T-helper 9 cell (primary cell): ENCODE measurements around the gene EIPR1.

Experiments
- DNase-seq: peaks from one replicate; pipeline ENCODE4 v3.0.0-alpha.2; 2020

EIPR1 gene

DNA sequence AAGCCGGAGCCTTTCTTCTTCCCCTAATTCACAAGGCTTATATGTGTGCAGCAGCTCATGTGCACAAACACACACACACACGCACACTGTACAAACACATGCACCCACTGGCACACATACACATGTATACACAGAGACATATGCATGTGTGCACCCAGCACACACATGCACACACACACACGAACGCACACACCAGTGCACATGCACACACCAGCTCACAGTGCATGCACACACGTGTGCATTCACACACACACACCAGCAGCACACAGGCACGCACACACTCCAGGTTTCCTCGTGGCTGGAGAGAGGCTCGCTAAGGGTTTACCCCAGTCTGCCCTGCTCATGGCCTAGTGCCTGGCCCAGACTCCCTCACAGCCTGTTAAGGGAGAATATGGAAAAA lies 234.0 kb downstream of the EIPR1 start:
- DNase-seq = no peak

DNA sequence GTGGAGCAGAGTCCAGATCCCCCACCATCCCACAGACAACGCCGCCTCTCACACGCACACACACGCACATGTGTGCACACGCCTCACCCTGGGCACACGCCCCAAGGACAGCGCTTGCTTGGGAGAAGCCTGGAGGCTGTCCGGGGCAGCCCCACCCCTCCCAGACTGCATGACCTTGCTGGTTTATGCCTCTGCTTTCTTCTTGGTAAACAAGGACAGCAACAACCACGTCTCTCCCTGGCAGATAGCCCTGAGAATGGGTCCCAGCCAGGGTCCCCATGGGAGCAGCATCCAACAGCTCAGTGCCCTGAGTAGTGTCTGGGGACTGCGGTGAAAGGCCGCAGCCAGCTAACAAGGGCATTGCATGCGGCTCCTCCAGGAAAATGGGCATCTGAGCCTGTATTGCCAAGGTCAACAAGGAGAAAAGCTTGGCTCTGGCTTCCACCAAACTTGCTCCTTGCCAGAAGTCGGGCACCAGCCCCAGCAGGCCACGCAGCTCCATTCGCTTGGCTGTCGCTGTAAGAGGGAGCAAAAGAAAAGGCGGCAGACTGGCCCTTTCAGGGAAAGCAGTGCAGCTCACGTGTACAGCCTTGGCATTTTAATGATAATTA lies 234.6 kb downstream of the EIPR1 start:
- DNase-seq = no peak

DNA sequence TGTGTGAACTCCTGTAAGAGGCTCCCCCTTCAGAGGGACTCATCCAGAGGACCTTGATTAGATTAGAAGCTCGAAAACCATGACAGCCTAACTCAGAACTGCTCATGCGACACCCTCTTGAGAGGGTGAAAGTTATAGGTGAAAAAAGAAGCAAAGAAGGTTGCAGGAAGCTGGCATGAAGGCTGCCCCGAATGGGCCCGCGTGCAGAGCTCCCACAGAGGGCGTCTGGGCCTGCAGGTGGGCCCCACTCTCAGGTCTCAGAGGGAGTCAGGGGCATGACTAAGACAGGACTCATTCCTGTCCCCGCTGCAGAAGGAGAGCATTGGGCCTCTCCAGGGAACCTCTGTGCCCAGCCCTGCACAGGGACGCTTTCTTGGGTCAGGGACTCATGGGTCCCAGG lies 235.4 kb downstream of the EIPR1 start:
- no peak for DNase-seq

DNA sequence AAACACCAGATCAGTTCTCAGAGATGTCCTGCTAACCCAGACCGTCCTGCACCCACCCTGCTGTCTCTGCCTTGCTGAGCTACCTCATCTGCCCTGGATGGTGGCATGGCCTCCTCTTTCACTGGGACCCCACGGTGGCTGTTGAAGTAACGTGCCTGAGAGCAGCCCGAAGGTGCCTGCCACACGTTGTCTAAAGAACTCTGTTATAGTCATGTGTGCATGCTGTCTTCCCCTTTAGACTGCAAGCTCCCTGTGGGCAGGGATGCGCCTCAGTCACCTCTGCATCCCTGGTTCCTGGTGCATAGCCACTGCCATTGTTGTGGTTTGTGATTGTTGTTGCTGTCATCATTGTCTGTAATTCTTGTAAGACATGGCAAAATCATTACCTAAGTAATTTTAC lies 235.9 kb downstream of the EIPR1 start:
- DNase-seq = no peak

DNA sequence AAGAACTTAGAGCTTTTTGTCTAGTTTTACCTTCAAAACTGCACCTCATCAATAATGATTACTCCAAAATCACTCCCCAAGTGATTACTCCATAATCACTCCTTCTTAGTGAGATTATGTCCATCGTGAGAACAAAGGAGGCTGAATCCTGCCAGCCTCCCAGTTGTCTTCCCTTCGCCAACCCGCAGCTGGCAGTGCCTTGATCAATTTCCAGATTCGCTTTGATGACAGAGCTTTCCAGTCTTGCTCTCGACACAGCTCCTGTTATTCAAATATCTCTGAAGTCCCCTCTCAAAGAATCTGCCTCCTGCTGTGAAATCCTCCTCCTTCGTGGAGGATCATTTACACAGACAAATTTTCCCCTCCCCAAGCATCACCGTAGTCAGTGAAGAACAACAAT lies 237.7 kb downstream of the EIPR1 start:
- no peak for DNase-seq
